GM21528 (cell line): Measurements from ENCODE around the gene SYNGR3.
"Not testable (repeated sequence)": the region's sequence is repeated elsewhere in the genome, so short reads cannot be mapped to it uniquely, and the experiment has no call there.

Source experiments
- ATAC-seq: cut with Tn5 transposase; IDR thresholded peaks from one replicate; pipeline ENCODE4 v1.9.1; 2021; ENCODE audit warnings: mild to moderate bottlenecking, moderate library complexity; ENCODE audit not compliant: unreplicated experiment, low FRiP score

The SYNGR3 gene

DNA sequence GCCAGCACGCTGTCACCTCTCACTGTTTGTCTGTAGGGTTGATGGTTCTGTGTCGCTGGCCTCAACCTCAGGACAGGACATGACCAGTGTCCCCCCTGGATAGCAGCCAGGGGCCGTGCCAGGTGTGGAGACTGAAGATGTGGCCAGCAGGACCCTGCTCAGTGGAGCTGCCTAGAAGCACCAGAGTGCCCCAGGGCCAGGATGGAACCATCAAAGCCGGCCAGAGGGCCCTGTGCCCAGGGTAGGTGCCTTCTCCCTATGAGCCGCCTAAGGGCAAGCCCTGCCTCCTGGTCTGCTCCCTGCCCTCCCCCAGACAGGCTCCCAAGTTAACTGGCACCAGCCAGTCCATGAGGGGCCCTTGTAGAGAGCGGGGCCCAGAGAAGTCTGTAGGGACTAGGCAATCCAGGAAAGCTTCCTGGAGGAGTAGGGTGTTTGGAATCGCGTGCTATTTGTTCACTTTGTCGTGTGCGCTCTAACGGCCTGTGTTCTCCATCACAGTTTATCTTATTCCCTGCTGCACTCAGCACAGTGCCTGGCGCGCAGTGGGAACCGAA lies 31.0 kb upstream of the SYNGR3 start:
- no peak for ATAC-seq

DNA sequence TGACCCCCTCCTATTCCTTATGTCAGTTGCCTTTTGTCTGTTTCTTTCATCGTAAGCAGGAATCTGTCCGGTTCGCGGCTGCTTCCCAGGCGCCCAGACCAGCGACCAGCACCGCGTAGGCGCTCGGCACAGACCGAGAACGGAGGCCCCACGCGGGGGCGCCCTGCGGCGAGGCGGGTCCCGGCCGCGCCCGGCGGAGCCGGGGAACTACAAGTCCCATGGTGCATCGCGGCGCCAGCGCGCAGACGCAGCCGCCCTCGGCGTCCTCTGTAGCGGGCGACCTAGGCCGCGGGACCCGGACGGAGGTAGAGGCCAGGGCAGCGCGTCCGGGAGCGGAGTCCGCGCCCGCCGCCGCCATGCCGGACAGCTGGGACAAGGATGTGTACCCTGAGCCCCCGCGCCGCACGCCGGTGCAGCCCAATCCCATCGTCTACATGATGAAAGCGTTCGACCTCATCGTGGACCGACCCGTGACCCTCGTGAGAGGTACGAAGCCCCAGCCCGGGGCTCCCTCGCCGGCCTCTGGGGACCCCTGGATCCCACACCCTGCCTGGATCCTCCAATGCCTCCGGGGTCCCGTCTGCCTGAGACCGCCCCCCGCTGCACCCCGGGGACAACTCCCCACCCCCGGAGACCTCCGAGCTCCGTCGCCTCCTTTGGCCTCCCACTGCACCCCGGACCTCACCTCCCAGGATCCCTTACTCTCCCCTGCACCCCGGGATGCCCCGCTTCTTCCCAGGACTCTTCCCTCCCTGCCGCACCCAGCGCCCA lies 30.3 kb upstream of the SYNGR3 start, which contains the start of gene NDUFB10:
Gene NDUFB10 (plus strand): TSS at position 270 of the 771 bp plus-strand sequence. CDS start 87 bp downstream, at position 357.
- ATAC-seq = peak; percentile 58

DNA sequence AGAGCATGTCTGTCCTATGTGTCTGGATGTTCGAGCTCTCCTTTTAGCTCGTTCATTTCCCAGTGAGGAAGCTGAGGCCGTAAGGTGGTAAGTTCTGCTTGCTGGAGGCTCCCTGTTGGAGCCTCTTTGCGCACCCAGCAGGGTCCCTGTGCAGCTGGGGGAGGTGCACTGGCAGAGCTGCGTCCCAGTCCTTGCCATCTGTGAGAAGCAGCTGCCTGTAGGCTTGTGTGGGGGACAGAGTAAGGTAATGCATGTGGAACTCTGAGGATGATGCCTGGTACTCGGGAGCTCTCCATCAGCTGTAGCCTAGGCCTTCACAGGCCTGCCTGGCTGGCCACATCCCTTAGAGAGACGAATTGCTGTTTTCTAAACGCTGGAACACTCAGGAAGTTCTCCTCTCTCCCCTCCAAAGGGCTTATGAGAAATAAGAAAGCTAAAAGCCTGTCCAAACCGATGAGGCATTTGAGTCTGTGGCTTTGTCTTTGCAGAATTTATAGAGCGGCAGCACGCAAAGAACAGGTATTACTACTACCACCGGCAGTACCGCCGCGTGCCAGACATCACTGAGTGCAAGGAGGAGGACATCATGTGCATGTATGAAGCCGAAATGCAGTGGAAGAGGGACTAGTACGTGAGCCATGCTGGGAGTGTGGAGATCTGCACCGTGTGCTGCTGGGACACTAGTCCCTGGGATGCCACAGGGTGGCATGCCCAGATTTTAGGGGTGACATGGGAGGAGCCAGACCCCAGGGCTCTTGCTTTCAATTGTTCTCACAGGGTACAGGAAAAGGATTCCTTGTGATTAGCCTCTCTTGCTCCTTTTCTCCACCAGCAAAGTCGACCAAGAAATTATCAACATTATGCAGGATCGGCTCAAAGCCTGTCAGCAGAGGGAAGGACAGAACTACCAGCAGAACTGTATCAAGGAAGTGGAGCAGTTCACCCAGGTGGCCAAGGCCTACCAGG lies 28.8 kb upstream of the SYNGR3 start:
- no peak for ATAC-seq

DNA sequence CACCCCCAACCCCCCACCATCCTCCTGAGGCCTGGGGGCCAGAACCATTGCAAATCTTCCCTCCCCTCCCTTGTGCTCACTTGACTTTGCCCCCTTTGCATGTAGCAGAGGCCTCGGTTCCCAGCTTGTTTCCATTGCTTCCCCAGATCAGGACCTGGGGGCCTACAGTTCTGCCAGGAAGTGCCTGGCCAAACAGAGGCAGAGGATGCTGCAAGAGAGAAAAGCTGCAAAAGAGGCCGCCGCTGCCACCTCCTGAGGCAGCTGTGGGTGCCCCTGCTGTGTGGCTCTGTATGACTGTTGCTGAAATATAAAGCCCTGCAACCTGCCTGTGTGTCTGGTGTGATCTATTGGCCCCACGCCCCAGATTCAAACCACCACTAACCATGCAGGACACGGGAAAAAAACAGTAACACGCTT lies 28.1 kb upstream of the SYNGR3 start:
- no peak for ATAC-seq

DNA sequence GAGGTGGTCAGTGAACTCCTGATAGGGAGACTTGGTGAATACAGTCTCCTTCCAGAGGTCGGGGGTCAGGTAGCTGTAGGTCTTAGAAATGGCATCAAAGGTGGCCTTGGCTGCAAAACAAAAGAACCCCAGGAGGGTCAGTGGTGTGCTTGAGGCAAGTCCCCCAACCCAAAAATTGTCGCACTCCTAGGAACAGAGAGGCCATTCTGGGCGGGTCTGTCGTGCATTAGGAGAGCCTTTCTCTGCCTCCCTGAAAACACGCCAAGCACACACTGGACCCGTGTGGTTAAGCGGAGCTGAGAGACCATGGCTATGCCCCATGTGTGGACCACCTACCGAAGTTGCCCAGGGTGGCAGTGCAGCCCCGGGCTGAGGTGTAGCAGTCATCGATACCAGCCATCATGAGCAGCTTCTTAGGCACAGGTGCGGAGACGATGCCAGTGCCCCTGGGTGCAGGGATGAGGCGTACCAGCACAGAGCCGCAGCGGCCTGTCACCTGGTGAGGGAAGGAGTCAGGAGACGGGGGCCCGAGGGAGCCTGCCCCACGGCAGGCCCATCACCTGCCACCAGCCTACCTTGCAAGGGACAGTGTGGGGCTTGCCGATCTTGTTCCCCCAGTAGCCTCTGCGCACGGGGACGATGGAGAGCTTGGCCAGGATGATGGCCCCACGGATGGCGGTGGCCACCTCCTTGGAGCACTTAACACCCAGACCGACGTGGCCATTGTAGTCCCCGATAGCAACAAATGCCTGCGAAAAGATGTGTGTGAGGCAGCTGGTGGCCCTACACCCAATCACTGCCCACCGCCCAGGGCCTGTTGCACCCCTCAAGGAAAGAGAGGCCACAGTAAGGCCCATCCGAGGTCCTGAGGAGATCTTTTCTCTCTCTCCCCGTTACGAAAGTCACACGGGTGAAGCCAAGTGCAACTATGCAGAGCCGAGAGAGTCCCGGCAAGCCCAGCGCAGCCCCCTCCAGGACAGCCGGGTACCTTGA lies 27.3 kb upstream of the SYNGR3 start:
- ATAC-seq = not testable (repeated sequence)

DNA sequence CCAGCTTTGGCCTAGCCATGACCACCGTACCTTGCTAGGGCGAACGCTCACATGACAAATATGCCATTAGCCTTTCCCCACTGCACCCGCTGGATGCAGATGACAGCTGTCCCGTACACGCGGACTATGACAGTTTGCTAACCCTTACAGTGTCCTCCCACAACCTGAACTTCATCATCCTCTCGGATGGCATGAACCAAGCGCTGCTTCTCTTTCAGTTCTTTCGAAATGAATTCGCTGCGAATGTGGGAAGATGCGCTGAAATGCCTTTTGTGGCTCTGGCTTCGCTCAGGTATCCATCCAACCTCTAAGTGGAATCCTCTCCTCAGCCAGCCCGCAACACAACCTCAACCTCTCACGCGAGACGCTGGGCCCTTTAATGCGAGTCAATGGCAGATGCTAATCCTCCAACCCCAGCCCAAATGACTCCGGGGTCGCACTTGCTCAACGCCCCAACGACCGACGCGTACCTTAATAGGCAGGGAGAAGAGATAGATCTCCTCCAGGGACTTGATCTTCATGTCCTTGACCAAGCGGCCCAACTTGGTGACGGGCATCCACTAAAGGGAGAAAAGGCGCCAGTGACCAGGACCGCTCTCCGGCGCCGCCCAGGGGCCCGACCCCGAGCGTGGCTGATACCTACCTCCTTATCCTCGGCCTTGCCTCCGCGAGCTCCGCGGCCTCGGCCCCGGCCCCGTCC lies 25.8 kb upstream of the SYNGR3 start:
- ATAC-seq = peak; percentile 8

DNA sequence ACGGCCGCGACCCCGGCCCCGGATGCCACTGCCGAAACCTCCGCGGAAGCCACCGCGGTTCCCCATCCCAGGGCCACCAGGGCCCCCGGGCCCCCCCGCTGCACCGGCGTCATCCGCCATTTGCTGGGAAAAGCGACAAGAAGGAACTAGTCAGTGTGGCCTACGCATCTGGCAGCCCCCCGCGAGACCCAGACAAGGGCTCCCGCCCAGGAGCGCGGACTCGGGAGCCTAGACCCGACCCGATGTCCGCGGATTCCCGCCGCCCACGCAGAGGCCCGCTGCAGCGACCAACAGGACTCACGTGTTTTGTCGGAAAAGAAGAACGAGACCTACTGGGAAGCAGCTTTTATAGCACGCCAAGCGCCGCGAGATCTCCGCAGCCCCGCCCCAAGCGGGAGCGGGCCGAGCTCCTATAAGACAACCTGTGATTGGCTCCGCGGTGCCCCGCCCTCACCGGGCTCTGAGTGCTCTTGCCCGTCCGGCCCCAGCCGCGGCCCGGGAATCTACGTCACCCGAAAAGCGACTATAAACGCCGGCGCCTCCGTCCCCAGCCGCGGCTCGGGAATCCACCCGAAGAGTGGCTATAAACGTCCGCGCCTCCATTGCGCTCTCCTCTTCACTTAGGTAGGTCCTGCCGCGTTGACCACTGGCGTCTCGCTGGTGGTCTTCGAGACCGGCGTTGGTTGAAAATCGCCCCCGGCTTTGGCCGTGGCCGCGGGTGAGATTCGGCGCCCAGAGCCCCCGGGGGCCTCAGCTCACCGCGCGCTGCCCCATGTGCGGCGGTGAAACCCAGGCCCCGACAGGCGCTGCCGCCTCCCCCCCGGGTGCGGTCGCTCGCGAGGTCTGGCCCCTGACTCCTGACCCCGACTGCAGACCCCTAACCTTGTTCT lies 25.0 kb upstream of the SYNGR3 start, which contains the start of gene RPS2:
Gene RPS2 (minus strand): TSS at position 321 of the 890 bp plus-strand sequence. CDS start 201 bp downstream, at position 120.
- peak; percentile 76 for ATAC-seq

DNA sequence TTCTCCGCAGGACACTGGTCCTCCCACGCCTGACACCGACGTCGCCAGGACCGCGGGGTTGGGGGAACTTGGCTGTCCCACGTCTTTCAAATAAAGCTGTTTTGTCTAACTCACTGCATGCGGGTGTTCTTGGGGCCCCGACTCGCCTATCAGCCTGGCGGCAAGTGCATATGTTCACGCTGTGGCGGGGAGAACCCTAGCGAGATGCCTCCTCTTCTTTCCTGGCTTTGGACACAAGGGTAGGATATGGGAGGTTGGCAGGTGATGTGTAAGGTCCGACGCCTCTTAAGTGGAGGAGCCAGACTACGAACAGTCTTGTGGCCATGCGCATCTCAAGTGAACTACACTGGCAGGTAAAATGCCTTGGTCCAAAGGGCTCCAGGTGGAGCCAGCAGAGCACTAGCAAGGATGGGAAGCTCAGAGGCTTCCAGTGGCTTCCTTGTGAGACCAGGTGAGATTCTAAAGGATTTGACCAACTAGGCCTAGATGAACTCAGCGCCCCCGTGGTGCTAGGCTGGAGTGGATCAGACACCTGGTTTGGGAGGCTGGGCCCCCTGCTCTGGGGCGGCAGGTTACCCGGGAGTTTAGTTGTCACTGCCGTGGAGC lies 24.3 kb upstream of the SYNGR3 start:
- no peak for ATAC-seq

DNA sequence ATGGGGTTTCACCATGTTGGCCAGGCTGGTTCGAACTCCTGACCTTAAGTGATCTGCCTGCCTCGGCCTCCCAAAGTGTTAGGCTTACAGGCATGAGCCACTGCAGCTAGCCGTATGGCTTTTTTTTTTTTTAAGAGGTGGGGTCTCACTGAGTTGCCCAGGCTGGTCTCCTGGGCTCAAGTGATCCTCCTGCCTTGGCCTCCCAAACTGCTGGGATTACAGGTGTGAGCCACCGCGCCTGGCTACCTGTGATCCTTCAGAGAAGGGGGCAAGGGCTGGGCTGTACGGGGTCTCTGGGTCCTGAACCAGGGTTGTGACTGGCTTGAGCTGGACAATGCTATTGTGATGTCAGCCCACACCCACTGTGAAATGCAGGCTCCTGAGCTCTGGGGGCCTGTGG lies 23.3 kb upstream of the SYNGR3 start, which contains the start of gene RNF151:
Gene RNF151 (plus strand): TSS at position 397 of the 400 bp plus-strand sequence. CDS start 26 bp downstream, outside the sequence.
- ATAC-seq = no peak

DNA sequence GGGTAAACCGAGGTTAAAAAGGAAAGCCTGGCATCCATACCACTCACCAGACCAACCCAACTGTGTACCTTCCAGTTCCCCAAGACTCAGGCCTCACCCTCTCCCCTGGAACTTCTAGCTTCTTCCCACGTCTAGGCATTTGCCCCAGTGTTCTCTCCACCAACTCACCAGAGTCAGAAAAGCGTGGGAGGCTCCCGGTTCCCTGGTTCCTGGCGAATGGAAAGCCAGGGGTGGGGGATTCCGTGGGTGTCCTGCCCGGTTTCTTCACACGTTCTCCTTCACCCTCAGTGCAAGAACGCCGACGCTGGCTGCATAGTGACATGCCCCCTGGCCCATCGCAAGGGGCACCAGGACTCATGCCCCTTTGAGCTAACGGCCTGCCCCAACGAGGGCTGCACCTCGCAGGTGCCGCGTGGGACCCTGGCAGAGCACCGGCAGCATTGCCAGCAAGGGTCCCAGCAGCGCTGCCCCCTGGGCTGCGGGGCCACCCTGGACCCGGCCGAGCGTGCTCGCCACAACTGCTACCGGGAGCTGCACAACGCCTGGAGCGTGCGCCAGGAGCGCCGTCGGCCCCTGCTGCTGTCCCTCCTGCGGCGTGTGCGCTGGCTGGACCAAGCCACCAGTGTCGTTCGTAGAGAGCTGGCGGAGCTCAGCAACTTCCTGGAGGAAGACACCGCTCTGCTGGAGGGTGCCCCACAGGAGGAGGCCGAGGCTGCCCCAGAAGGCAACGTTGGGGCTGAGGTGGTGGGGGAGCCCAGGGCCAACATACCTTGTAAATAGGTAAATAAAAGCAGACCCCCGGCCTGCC lies 21.4 kb upstream of the SYNGR3 start:
- no peak for ATAC-seq

DNA sequence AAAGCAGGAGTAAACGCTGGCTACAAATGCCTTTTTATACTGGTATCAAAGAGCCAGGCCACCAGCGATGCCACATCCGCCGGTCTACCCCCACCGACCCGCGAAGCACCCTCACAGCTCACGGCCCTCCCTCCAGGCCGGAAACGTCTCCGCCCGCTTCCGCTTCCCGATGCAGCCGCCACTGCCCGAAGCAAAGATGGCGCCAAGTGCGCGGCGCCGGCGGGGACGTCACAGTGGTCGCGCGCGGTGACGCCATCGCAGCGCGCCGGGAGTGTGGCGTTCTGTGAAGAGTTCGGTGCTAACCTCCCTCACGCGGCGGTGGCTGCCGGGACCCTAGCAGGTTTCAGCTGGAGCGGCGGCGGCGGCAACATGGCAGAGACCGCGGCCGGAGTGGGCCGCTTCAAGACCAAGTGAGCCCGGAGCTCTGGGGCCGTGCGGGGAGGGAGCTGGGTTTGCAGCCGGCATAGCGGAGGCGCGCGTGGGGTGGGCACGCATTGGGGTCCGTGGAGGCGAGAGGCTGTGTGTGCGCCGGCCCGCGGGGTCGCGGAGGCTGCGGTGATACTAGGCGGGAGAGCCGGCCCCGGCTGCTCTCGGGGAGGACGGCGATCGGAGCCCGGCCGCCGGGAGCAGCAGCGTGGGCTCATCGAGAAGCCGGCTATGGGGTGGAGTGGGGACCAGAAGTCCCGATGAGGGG lies 17.8 kb upstream of the SYNGR3 start, which contains the start of gene TBL3:
Gene TBL3 (plus strand): TSS at position 258 of the 694 bp plus-strand sequence. CDS start 112 bp downstream, at position 370.
- ATAC-seq = peak; percentile 59

DNA sequence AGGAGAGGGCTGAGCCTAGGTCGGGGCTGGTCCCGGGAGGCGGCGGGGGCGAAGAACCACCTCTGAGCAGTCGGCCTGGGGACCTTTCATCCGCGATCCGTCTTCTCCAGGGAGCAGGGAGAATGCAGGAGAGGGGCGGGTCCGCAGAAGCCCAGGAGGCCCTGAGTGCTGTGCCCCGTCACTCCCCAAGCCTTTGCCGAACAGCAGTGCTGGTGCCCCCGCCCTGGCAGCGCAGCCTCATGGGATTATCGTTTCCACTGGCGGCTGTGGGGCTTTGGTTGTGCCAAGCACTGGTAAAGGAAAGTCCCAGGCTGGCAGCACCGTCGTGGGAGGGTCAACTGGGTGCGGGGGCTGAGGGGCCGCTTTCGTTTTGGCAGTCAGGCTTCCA lies 17.3 kb upstream of the SYNGR3 start:
- peak; percentile 2 for ATAC-seq

DNA sequence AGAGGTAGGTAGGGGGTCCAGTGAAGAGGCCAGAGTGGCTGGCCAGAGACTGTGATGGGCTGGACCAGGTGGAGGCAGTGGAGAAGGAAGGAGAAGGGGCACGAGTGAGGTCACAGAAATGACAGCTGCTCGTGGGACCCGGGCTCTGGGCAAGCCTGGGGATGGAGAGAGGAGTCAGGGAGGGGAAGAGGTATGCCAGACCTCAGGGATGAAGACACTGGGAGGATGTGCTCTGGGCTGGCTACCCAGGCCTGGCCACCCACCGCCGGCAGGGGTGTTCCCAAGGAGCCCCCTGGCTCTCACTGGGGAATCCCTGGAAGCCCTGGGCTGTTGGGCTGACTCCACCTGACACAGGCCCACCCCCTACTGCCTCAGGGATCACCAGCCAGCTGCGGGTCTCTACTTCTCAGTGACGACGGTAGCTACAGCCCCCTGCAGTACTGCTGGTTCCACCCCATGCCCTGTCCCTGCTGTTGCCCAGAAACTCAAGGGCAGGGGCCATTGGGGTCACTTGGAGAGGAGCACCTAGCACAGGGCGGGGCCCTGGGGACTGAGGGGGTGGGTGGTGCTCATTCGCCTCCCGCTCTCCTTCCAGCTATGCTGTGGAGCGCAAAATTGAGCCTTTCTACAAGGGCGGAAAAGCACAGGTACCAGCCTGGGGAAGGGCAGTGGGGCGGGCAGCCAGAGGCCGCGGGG lies 16.2 kb upstream of the SYNGR3 start:
- no peak for ATAC-seq

DNA sequence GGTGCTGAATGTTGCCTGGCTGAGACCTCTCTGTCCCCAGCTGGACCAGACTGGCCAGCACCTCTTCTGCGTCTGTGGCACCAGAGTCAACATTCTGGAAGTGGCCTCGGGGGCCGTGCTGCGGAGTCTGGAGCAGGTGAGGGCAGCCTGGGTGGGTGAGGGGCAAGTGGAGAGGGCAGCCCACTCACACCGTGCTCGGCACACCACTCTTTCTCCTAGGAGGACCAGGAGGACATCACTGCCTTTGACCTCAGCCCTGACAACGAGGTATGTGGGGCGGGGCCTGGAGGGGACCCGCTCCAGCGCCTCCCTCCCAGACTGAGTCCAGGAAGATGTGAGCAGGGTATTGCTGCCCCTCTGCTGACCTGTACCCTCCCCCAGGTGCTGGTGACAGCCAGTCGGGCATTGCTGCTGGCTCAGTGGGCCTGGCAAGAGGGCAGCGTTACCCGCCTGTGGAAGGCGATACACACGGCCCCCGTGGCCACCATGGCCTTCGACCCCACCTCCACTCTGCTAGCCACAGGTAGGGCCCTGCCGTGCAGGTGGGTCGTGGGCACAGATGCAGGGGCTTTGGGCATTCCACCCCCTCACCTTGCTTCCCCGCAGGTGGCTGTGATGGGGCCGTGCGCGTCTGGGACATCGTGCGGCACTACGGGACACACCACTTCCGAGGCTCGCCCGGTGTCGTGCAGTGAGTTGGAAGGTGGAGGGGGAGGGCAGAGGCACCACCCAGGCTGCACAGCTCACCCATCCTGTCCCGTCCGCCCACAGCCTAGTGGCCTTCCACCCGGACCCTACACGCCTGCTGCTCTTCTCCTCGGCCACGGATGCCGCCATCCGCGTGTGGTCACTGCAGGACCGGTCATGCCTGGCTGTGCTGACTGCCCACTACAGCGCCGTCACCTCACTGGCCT lies 15.4 kb upstream of the SYNGR3 start:
- ATAC-seq = no peak
